Measurements from ENCODE around the gene MTMR10. TPM values are rescaled to one million over a fixed set of nuclear protein-coding genes. Genes with fewer than 3 reads are reported as not detected.
A peak's percentile ranks its signal among the peaks of the same experiment; 100 is the strongest.

Gene MTMR10
- 13.2 TPM for total RNA-seq

- peak; percentile 67 to 82 (median 75) for DNase-seq (ENCODE audit: low read depth in 2 of 3, low spot score in 2 of 3)
Measured at GRCh38 chr15:30991255-30992235, at the start of gene MTMR10. Gene MTMR10 (minus strand): TSS chr15:30991628. CDS start chr15:30991506, 122 bp downstream.

GRCh38 chr15:31040611-31041010 is 49.2 kb upstream of the MTMR10 start:
- no peak for DNase-seq (ENCODE audit: low read depth in 2 of 3, low spot score in 2 of 3)

- DNase-seq (ENCODE audit: low read depth in 2 of 3, low spot score in 2 of 3): no peak
Measured at GRCh38 chr15:31039961-31040360, 48.5 kb upstream of the MTMR10 start.

- DNase-seq (ENCODE audit: low read depth in 2 of 3, low spot score in 2 of 3): no peak
Measured at GRCh38 chr15:31037731-31038477, 46.5 kb upstream of the MTMR10 start.

GRCh38 chr15:31036783-31037182 is 45.4 kb upstream of the MTMR10 start:
- DNase-seq (ENCODE audit: low read depth in 2 of 3, low spot score in 2 of 3): no peak

- no peak for DNase-seq (ENCODE audit: low read depth in 2 of 3, low spot score in 2 of 3)
Measured at GRCh38 chr15:31035610-31036009, 44.2 kb upstream of the MTMR10 start.

- DNase-seq (ENCODE audit: low read depth in 2 of 3, low spot score in 2 of 3): no peak
Measured at GRCh38 chr15:31034152-31034551, 42.7 kb upstream of the MTMR10 start.

- DNase-seq (ENCODE audit: low read depth in 2 of 3, low spot score in 2 of 3): no peak
Measured at GRCh38 chr15:31032961-31033371, 41.5 kb upstream of the MTMR10 start.

- DNase-seq (ENCODE audit: low read depth in 2 of 3, low spot score in 2 of 3): no peak
Measured at GRCh38 chr15:31031471-31032067, 40.1 kb upstream of the MTMR10 start.

- peak in 2 of 3 donors; percentile 60 to 75 for DNase-seq (ENCODE audit: low read depth in 2 of 3, low spot score in 2 of 3)
Measured at GRCh38 chr15:31027910-31028578, 36.6 kb upstream of the MTMR10 start.

GRCh38 chr15:31025996-31026395 is 34.6 kb upstream of the MTMR10 start:
- no peak for DNase-seq (ENCODE audit: low read depth in 2 of 3, low spot score in 2 of 3)

GRCh38 chr15:31024979-31025378 is 33.6 kb upstream of the MTMR10 start:
- DNase-seq (ENCODE audit: low read depth in 2 of 3, low spot score in 2 of 3): no peak

- DNase-seq (ENCODE audit: low read depth in 2 of 3, low spot score in 2 of 3): no peak
Measured at GRCh38 chr15:31024330-31024729, 32.9 kb upstream of the MTMR10 start.

GRCh38 chr15:31023841-31024240 is 32.4 kb upstream of the MTMR10 start:
- DNase-seq (ENCODE audit: low read depth in 2 of 3, low spot score in 2 of 3): no peak

GRCh38 chr15:31021067-31021665 is 29.7 kb upstream of the MTMR10 start:
- no peak for DNase-seq (ENCODE audit: low read depth in 2 of 3, low spot score in 2 of 3)

GRCh38 chr15:31020542-31020941 is 29.1 kb upstream of the MTMR10 start:
- no peak for DNase-seq (ENCODE audit: low read depth in 2 of 3, low spot score in 2 of 3)

- no peak for DNase-seq (ENCODE audit: low read depth in 2 of 3, low spot score in 2 of 3)
Measured at GRCh38 chr15:31019986-31020385, 28.6 kb upstream of the MTMR10 start.

GRCh38 chr15:31017311-31017710 is 25.9 kb upstream of the MTMR10 start:
- DNase-seq (ENCODE audit: low read depth in 2 of 3, low spot score in 2 of 3): no peak

- no peak for DNase-seq (ENCODE audit: low read depth in 2 of 3, low spot score in 2 of 3)
Measured at GRCh38 chr15:31016446-31016915, 25.1 kb upstream of the MTMR10 start.

GRCh38 chr15:31014608-31014925 is 23.1 kb upstream of the MTMR10 start:
- no peak for DNase-seq (ENCODE audit: low read depth in 2 of 3, low spot score in 2 of 3)

Data from hematopoietic multipotent progenitor cell (in vitro differentiated cells).